IPS-NIHi7 (cell line): ENCODE data around the gene WDR45.

Source experiments
- DNase-seq: peaks from one replicate; pipeline ENCODE4 v3.0.0; 2012; ENCODE audit warnings: mixed read lengths; ENCODE audit errors: extremely low spot score

Gene WDR45

GRCh38 chrX:49073601-49074575, 5.8 kb downstream of the WDR45 start, which contains the start of gene PRAF2:
TSS of gene PRAF2 (minus strand) at chrX:49074002. CDS start at chrX:49073987, 15 bp downstream.
- peak; percentile 81 for DNase-seq

- no peak for DNase-seq
These were observed 7.0 kb downstream of the WDR45 start for GRCh38 chrX:49072712-49073095.

GRCh38 chrX:49071877-49072711, 7.6 kb downstream of the WDR45 start:
- peak; percentile 74 for DNase-seq

- no peak for DNase-seq
These were observed 8.7 kb downstream of the WDR45 start for GRCh38 chrX:49070988-49071387.

- DNase-seq, result no peak
These were observed 10.6 kb downstream of the WDR45 start for GRCh38 chrX:49069038-49069437.

- no peak for DNase-seq
These were observed 12.2 kb downstream of the WDR45 start for GRCh38 chrX:49067285-49068120.

GRCh38 chrX:49066690-49067089, 13.0 kb downstream of the WDR45 start:
- no peak for DNase-seq

GRCh38 chrX:49066278-49066677, 13.4 kb downstream of the WDR45 start:
- no peak for DNase-seq

- DNase-seq, result no peak
These were observed 15.0 kb downstream of the WDR45 start for GRCh38 chrX:49064735-49065134.

GRCh38 chrX:49064303-49064702, 15.4 kb downstream of the WDR45 start:
- no peak for DNase-seq

GRCh38 chrX:49063715-49064114, 16.0 kb downstream of the WDR45 start:
- no peak for DNase-seq

GRCh38 chrX:49061916-49062315, 17.8 kb downstream of the WDR45 start:
- no peak for DNase-seq

- DNase-seq, result no peak
These were observed 18.2 kb downstream of the WDR45 start for GRCh38 chrX:49061490-49061889.

- DNase-seq, result no peak
These were observed 18.8 kb downstream of the WDR45 start for GRCh38 chrX:49060914-49061313.

- no peak for DNase-seq
These were observed 20.0 kb downstream of the WDR45 start for GRCh38 chrX:49059681-49060085.

- DNase-seq, result no peak
These were observed 20.5 kb downstream of the WDR45 start for GRCh38 chrX:49059201-49059600.

- peak; percentile 54 for DNase-seq
These were observed 20.9 kb downstream of the WDR45 start, which contains the start of gene CCDC120 for GRCh38 chrX:49058794-49059193. TSS of gene CCDC120 (plus strand) at chrX:49058999. CDS start at chrX:49062042, 3,043 bp downstream.

- DNase-seq, result no peak
These were observed 25.5 kb downstream of the WDR45 start for GRCh38 chrX:49054073-49054762.

- DNase-seq, result peak; percentile 77
These were observed 26.2 kb downstream of the WDR45 start for GRCh38 chrX:49053223-49054072.

- DNase-seq, result no peak
These were observed 35.8 kb downstream of the WDR45 start for GRCh38 chrX:49043987-49044281.
